Germinal center (tissue), 1 donor: ENCODE results near the gene ARSB.
"Not testable (repeated sequence)": the region's sequence is repeated elsewhere in the genome, so short reads cannot be mapped to it uniquely, and the experiment has no call there.

Experiments used
- DNase-seq: peaks from one replicate; pipeline ENCODE4 v3.0.0; 2012; ENCODE audit warnings: mixed read lengths, low spot score

The ARSB gene

GRCh38 chr5:78903353-78903752 is 81.8 kb downstream of the ARSB start:
- DNase-seq: no peak

DNA sequence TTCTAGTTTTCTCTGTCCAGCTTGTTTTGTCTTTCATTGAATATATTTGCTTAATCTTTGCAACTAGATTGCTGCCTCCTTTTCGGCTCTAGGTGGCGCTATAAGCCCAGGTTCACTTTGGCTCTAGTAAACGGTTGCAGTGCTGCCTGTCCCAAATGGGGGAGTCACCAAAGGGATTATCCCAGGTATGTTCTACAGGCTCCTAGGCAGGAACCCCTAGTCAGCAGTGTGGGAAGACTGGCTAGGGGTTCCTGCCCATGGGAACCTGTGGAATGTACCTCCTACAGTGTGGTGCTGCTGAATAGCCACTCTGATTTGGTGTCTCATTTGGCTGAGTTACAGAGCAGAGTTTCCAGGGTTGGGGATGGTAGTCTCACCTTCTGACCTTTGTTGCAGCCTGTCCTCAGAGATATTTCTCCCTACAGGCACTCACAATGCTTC is 85.2 kb downstream of the ARSB start:
- DNase-seq: peak; percentile 35

- no peak for DNase-seq
Observed at GRCh38 chr5:78896132-78896531, 89.0 kb downstream of the ARSB start.

GRCh38 chr5:78895616-78896015 is 89.5 kb downstream of the ARSB start:
- DNase-seq: no peak

DNA sequence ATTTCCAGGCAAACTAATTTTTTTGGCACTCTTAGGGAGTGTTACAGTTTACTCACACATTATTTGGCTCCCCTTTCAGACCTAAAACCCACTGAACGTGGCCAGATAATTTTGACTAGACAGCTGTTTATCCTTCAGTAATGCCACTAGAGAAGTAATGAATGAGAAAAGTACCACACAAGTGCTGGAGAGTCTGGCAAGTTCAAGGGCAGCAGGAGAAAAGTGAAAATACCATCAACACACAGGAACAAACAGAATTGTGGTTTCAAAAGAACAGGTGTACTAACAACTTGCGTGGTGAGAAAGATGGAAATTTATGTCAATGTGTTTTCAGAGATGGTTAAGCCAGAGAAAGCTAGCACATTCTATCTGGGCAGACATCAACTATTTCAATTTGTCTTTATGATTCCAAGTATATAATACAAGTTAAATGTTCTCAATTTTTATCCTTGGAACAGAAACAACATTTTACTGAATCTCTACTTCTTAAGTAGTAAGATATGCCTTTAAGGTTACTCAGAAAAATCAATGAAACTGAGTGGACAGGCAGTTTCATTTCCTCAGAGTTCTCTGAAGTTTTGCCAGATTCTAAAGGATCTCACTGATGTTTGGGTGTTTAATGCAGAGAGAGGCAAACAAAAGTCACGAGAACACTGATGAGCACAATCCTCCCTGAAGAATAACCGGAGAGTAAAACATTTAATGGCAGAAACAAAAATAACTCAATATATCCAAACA is 91.0 kb downstream of the ARSB start:
- no peak for DNase-seq

- no peak for DNase-seq
Observed at GRCh38 chr5:78890667-78891379, 94.3 kb downstream of the ARSB start.

DNA sequence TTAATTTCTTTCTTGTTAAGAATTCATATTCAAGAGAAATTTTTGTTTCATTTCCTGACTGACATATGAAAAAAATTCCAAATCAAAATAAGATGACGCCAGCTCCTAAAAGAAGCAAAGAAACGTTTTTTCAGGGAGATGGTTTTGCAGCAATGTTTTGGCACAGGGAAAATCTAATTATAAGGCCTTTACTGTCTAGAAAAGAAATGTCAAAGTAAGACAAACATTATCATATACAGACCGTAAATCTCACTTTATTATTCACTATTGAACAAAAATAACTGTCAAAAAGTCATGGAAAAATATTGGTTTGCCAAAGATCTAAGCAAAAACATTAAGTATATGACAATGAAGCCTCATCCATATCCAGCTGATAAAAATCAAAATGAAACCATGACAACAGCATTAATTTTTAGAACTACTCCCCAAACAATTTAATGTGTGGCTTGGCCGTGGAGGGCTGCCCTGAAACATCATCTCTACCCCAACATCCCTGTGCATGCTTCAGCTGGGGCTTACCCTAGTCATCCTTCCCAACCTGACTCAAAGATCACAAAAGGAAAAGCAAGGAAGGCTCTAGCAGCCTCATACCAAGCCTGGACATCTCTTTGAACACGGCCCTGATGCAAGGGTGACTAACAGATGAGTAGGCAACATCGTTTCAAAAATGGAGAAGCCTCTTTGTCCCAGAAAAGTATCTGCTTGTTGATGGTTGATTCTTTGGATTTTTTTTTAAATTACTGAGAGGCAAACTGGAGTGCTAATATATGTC is 95.6 kb downstream of the ARSB start:
- no peak for DNase-seq

- no peak for DNase-seq
Observed at GRCh38 chr5:78888580-78889368, 96.3 kb downstream of the ARSB start.

DNA sequence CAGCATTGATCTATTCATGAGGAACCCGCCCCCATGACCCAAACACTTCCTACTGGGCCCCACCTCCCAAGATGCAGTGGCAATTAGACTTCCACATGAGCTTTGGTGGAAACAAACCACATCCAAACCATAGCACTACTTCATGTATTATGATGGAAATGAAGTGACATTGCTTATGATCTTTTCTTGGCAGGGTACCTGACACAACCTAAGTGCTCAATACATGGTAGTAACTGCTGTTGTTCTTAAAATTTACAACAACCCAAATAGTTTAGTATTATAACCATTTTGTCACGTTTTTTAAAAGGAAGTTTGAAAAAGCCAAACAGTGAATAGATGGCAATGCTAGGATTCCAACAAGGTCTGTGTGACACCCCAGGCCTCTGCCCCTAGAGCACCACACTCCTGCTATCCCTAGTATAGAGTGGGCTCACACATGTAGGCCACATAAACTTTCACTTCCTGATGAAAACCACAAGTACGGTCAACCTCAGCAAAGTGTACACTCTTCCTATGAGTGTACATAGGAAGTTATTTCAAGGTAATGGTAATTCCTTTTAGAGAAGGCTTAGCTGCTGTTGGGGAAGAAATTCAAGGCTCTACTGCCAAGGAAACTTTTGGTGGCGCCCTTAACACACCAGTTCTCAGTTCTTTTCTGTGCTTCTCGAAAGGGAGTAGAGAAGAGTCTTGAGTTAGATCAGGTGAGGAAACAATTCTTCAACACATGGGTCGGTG is 97.6 kb downstream of the ARSB start:
- DNase-seq: peak; percentile 64

DNA sequence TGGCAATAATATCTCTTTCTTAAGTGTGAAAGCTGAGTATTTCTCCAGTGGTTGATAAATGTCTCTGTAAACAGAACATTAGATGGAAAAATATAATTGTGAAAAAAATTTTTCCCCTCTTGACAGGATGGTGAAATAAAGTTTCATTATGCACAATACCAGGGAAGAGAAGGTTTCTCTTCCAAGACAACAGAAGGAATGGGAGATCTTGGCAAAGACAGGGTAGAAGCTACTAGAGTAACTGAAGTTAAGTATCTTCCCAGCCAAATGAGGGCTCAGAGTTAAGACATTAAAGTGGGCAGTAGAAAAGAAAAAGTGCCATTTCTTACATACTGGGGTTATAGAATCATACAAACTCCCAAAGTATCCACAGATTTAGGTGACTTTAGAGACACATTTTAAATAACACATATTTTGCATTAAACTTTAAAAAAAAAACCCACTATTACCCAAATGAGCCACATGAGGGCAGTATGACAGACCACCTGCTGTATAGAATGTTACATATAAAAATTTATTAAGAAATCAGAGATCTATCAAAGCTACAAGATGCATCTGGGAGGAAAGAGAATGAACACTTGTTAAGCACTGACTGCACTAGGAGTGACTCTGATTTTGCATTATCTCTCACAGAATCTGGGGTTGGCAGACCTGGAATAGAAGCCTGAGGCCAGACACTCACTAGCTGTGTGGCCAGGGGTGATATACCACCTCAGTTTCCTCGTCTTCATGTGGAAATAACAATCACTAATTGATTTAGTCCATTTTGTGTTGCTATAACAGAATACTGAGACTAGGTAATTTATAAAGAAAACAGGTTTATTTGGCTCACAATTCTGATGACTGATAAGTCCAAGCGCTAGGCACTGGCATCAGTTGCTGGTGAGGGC is 98.5 kb downstream of the ARSB start:
- DNase-seq: peak; percentile 26

DNA sequence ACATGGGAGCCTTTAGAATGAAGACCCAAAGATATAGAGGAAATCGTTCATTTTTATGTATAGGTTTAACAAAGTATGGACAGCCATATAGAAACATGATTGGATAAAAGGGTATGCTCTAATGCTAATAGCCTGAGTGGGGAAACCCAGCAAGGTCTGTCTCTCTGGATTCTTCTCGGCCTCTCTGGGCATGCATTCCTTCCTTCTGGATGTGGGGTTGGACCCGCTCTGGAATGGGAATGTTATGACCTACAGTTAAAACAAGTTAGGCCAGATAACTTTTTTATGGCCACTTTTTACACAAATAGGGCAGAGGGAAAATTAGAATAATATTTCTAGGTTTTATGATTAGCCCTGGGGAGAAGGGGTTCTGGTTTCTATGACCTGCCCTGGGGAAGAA is 103.2 kb downstream of the ARSB start:
- no peak for DNase-seq

- no peak for DNase-seq
Observed at GRCh38 chr5:78879516-78879915, 105.6 kb downstream of the ARSB start.

- DNase-seq: not testable (repeated sequence)
Observed at GRCh38 chr5:78866076-78866475, 119.0 kb downstream of the ARSB start.

DNA sequence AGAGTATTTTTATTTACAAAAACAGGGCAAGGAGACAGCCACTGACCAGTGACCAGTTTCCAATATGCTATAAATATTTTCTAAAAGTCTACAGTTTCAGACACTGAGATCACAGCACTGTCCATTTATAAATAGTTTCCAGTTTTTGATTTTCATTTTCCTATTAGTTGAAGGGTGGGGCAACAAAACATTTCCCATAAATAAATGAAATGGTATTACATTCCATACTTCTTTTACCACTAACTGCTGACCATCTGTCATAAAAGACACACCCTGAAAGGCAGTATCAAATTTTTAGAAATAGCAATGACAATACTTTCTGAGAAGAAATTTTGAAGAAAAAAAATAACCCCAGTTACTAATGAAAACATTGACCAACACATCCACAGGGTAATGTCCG is 126.7 kb downstream of the ARSB start:
- no peak for DNase-seq

- DNase-seq: no peak
Observed at GRCh38 chr5:78855026-78855425, 130.1 kb downstream of the ARSB start.

- not testable (repeated sequence) for DNase-seq
Observed at GRCh38 chr5:78851891-78852290, 133.2 kb downstream of the ARSB start.

DNA sequence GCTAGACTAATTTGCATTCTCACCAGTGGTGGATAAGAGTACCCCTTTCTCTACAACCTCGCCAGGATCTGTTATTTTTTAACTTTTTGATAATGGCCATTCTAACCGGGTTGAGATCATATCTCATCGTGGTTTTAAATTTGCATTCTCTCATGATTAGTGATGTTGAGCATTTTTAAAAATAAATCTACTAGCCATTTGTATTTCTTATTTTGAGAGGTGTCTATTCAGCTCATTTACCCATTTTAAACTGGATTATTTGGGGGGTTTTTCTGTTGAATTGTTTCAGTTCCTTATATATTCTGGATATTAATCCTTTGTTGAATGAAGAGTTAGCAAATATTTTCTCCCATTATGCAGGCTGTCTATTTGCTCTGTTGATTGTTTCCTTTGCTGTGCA is 139.6 kb downstream of the ARSB start:
- no peak for DNase-seq

- DNase-seq: no peak
Observed at GRCh38 chr5:78843436-78843835, 141.7 kb downstream of the ARSB start.

- DNase-seq: no peak
Observed at GRCh38 chr5:78841767-78842166, 143.3 kb downstream of the ARSB start.

DNA sequence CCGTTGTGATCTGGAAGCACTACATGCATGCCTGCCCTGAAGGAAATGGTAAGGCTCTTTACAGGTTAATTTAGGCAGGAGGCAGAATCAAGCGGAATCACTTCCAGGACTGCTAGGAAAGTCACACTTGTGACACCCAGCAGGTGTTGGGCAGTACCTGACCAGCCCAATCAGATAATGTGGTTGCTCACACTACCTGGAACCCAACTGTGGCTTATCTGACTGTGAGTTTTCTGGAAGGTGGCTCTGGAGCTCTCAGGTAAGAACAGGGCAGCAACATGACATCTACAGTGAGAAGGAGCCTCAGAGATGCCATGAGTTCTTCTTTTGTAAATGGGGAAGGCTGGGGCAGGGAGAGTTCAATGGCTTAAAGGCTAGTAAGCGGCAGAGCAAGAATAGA is 146.4 kb downstream of the ARSB start:
- no peak for DNase-seq
